HepG2 (cell line): ENCODE results near the gene MAP1LC3B. TPM values are rescaled to one million over a fixed set of nuclear protein-coding genes. Genes with fewer than 3 reads are reported as not detected.
A peak's percentile ranks its signal among the peaks of the same experiment; 100 is the strongest.

ENCODE experiments used
- ATAD3A ChIP-seq: sonication (generic); formaldehyde crosslinking; IDR thresholded peaks from 2 replicates; pipeline ENCODE4 v1.4.0; 2020; ENCODE audit warnings: missing genetic modification reagents
- BORCS8-MEF2B ChIP-seq: sonication (generic); formaldehyde crosslinking; IDR thresholded peaks from 2 replicates; pipeline ENCODE4 v1.8.0; 2022; ENCODE audit warnings: mild to moderate bottlenecking, missing genetic modification reagents
- CBFB ChIP-seq: sonication (generic); formaldehyde crosslinking; IDR thresholded peaks from 2 replicates; pipeline ENCODE4 v1.4.0; 2020; ENCODE audit warnings: missing genetic modification reagents
- HNRNPUL1 ChIP-seq: fragments of 200-400 bp; formaldehyde crosslinking; IDR thresholded peaks from 2 replicates; pipeline ENCODE4 v1.6.1; 2017; ENCODE audit warnings: low read depth, mild to moderate bottlenecking, low read length, moderate library complexity
- HOXA7 ChIP-seq: sonication (generic); formaldehyde crosslinking; IDR thresholded peaks from 2 replicates; pipeline ENCODE4 v1.8.1; 2022; ENCODE audit warnings: mild to moderate bottlenecking, missing genetic modification reagents, moderate library complexity
- KDM5B ChIP-seq: sonication (generic); formaldehyde crosslinking; IDR thresholded peaks from 2 replicates; pipeline ENCODE4 v1.4.0; 2020; ENCODE audit warnings: missing genetic modification reagents, mild to moderate bottlenecking, borderline replicate concordance
- NFATC3 ChIP-seq: sonication (generic); formaldehyde crosslinking; IDR thresholded peaks from 2 replicates; pipeline ENCODE4 v1.5.1; 2020; ENCODE audit warnings: mild to moderate bottlenecking, missing genetic modification reagents
- PCBP2 ChIP-seq: fragments of 200-400 bp; formaldehyde crosslinking; optimal IDR thresholded peaks from 2 replicates; pipeline ENCODE3; 2018; ENCODE audit warnings: low read length, low read depth; ENCODE audit not compliant: poor library complexity, severe bottlenecking
- PHF5A ChIP-seq: IDR thresholded peaks from one replicate; pipeline ENCODE4 v1.6.1; 2018; ENCODE audit warnings: low read depth, missing genetic modification reagents; ENCODE audit not compliant: unreplicated experiment
- PTBP1 ChIP-seq: fragments of 200-400 bp; formaldehyde crosslinking; IDR thresholded peaks from 2 replicates; pipeline ENCODE4 v1.6.1; 2018; ENCODE audit warnings: low read length, low read depth; ENCODE audit not compliant: poor library complexity, severe bottlenecking
- RAD51 ChIP-seq: fragments of 450-650 bp; IDR thresholded peaks from 2 replicates; pipeline ENCODE4 v1.6.1; 2016; ENCODE audit warnings: borderline replicate concordance
- SMAD1 ChIP-seq: sonication (generic); formaldehyde crosslinking; IDR thresholded peaks from 2 replicates; pipeline ENCODE4 v1.4.0; 2020; ENCODE audit warnings: missing genetic modification reagents, low read depth, mild to moderate bottlenecking, borderline replicate concordance
- SNRNP70 ChIP-seq: fragments of 200-400 bp; formaldehyde crosslinking; IDR thresholded peaks from 2 replicates; pipeline ENCODE4 v1.6.1; 2017; ENCODE audit warnings: mild to moderate bottlenecking, low read depth, low read length, moderate library complexity
- TCF7 ChIP-seq: sonication (generic); IDR thresholded peaks from 2 replicates; pipeline ENCODE4 v1.6.1; 2016; ENCODE audit warnings: antibody characterized with exemption, low read depth
- TCF7L2 ChIP-seq: IDR thresholded peaks from 2 replicates; pipeline ENCODE4 v1.6.1; 2011; ENCODE audit warnings: mild to moderate bottlenecking, low read depth, low read length, moderate library complexity
- ZNF17 ChIP-seq: sonication (generic); formaldehyde crosslinking; IDR thresholded peaks from 2 replicates; pipeline ENCODE4 v1.5.0; 2020; ENCODE audit warnings: mild to moderate bottlenecking, missing genetic modification reagents
- ZNF775 ChIP-seq: sonication (generic); formaldehyde crosslinking; IDR thresholded peaks from 2 replicates; pipeline ENCODE4 v1.4.0; 2020; ENCODE audit warnings: missing genetic modification reagents, mild to moderate bottlenecking, moderate library complexity, borderline replicate concordance
- polyA plus RNA-seq, 8 experiments: library from polyadenylated mRNA; depleted of rRNA in 3 of 8; stranded (reverse) in 7 of 8; unstranded in 1 of 8; fragments of >200 nt; fragmentation: Illumina TruSeq in 4 of 8; extraction: Trizol in 4 of 8; gene quantifications; 2 replicates each; pipeline versions ENCODE4 v1.2.1 to v1.2.3, GENCODE V29; 2011 to 2016; ENCODE audit warnings: low read depth in 4 of 8, missing spikeins in 1 of 8, mixed read lengths in 1 of 8; ENCODE audit not compliant: insufficient read depth in 1 of 8
- total RNA-seq, 5 experiments: library from RNA; depleted of rRNA; stranded (reverse); fragments of >200 nt; fragmentation: Illumina TruSeq; extraction: Trizol; gene quantifications; 2 replicates each; pipeline ENCODE4 v1.2.3, GENCODE V29; 2016; ENCODE audit warnings: low read depth in 1 of 5
- TF ChIP-seq, protein P1 (sequence below): sonication (generic); formaldehyde crosslinking; IDR thresholded peaks from 2 replicates; pipeline ENCODE4 v1.5.1; 2020; ENCODE audit warnings: missing genetic modification reagents, mild to moderate bottlenecking, borderline replicate concordance
- TF ChIP-seq, protein P2 (sequence below): sonication (generic); formaldehyde crosslinking; IDR thresholded peaks from 2 replicates; pipeline ENCODE4 v1.4.0; 2020; ENCODE audit warnings: mild to moderate bottlenecking, missing genetic modification reagents
- TF ChIP-seq, protein P3 (sequence below): sonication (generic); formaldehyde crosslinking; IDR thresholded peaks from 2 replicates; pipeline ENCODE4 v1.5.0; 2020; ENCODE audit warnings: mild to moderate bottlenecking, missing genetic modification reagents

MAP1LC3B gene
- total and polyA plus RNA-seq, 2 of the 13 experiments (the other 11 are each of a cell fraction or from before 2014, with no cell fraction given), result 15.7 to 37.4 TPM

- TF ChIP-seq, protein P1, sequence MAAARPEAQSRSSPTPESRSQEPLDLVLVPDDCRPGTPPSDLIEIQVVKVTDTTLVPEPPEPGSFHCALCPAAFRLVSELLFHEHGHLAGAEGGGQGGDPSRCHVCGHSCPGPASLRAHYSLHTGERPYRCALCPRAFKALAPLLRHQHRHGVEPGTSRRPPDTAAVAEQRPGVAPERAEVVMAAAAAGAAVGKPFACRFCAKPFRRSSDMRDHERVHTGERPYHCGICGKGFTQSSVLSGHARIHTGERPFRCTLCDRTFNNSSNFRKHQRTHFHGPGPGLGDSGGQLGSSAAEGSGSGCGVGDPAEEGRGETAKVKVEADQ (CRISPR knock-in tag), result peak; percentile 99
- TF ChIP-seq, protein P2, sequence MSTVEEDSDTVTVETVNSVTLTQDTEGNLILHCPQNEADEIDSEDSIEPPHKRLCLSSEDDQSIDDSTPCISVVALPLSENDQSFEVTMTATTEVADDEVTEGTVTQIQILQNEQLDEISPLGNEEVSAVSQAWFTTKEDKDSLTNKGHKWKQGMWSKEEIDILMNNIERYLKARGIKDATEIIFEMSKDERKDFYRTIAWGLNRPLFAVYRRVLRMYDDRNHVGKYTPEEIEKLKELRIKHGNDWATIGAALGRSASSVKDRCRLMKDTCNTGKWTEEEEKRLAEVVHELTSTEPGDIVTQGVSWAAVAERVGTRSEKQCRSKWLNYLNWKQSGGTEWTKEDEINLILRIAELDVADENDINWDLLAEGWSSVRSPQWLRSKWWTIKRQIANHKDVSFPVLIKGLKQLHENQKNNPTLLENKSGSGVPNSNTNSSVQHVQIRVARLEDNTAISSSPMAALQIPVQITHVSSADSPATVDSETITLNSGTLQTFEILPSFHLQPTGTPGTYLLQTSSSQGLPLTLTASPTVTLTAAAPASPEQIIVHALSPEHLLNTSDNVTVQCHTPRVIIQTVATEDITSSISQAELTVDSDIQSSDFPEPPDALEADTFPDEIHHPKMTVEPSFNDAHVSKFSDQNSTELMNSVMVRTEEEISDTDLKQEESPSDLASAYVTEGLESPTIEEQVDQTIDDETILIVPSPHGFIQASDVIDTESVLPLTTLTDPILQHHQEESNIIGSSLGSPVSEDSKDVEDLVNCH, result no peak
- no peak for TF ChIP-seq TCF7
- no peak for TF ChIP-seq PCBP2
- TF ChIP-seq PTBP1, result no peak
- TF ChIP-seq, protein P3, sequence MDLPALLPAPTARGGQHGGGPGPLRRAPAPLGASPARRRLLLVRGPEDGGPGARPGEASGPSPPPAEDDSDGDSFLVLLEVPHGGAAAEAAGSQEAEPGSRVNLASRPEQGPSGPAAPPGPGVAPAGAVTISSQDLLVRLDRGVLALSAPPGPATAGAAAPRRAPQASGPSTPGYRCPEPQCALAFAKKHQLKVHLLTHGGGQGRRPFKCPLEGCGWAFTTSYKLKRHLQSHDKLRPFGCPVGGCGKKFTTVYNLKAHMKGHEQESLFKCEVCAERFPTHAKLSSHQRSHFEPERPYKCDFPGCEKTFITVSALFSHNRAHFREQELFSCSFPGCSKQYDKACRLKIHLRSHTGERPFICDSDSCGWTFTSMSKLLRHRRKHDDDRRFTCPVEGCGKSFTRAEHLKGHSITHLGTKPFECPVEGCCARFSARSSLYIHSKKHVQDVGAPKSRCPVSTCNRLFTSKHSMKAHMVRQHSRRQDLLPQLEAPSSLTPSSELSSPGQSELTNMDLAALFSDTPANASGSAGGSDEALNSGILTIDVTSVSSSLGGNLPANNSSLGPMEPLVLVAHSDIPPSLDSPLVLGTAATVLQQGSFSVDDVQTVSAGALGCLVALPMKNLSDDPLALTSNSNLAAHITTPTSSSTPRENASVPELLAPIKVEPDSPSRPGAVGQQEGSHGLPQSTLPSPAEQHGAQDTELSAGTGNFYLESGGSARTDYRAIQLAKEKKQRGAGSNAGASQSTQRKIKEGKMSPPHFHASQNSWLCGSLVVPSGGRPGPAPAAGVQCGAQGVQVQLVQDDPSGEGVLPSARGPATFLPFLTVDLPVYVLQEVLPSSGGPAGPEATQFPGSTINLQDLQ (CRISPR knock-in tag), result no peak
- no peak for TF ChIP-seq TCF7L2
- peak; percentile 98; the same call in 1 of the 2 replicates for TF ChIP-seq SMAD1 (CRISPR knock-in tag)
- peak; percentile 91 for TF ChIP-seq PHF5A (CRISPR knock-in tag)
- TF ChIP-seq SNRNP70, result no peak
- TF ChIP-seq KDM5B, result peak; percentile 95
- no peak for TF ChIP-seq ZNF17 (CRISPR knock-in tag)
- peak; percentile 93 for TF ChIP-seq BORCS8-MEF2B
- no peak; the same call in 1 of the 2 replicates for TF ChIP-seq NFATC3 (CRISPR knock-in tag)
- TF ChIP-seq HNRNPUL1, result peak; percentile 91
- no peak for TF ChIP-seq HOXA7 (CRISPR knock-in tag)
- 0 out of 2 replicates have a peak, but pooled peaks have one; percentile 30 for TF ChIP-seq ZNF775
- TF ChIP-seq RAD51, result no peak
- peak; percentile 97 for TF ChIP-seq CBFB (CRISPR knock-in tag)
- peak; percentile 72; the same call in 1 of the 2 replicates for TF ChIP-seq ATAD3A (CRISPR knock-in tag)
Observed at GRCh38 chr16:87391950-87392820, at the start of gene MAP1LC3B (continued).
